Ovary (tissue), 9 donors: ENCODE measurements around the gene ANXA6. TPM values are rescaled to one million over a fixed set of nuclear protein-coding genes. Genes with fewer than 3 reads are reported as not detected.

Source experiments
- DNase-seq, 5 donors: peaks; one replicate each; pipeline ENCODE4 v3.0.0-alpha.2; 2019 to 2020
- H3K27ac ChIP-seq, 2 donors: fragments of 200-600 bp; one replicate each; pipeline versions ENCODE4 v1.5.1 to v1.8.0; 2019 to 2022
- H3K27me3 ChIP-seq: fragments of 200-600 bp; one replicate; pipeline ENCODE4 v1.8.0; 2022
- H3K36me3 ChIP-seq: fragments of 200-600 bp; sonication (generic); one replicate; pipeline ENCODE4 v1.5.1; 2019
- H3K4me1 ChIP-seq: one replicate; pipeline ENCODE4 v1.8.1; 2013; ENCODE audit warnings: mild to moderate bottlenecking, moderate library complexity; ENCODE audit not compliant: insufficient read depth
- H3K4me3 ChIP-seq: fragments of 200-600 bp; sonication (generic); one replicate; pipeline ENCODE4 v1.5.1; 2017
- H3K9me3 ChIP-seq, 2 donors: fragments of 200-600 bp in 1 of 2; sonication (generic) in 1 of 2; one replicate each; pipeline versions ENCODE4 v1.5.1 to v1.8.1; 2013 to 2019; ENCODE audit warnings: mild to moderate bottlenecking in 1 of 2, moderate library complexity in 1 of 2
- EP300 ChIP-seq: sonication (generic); formaldehyde crosslinking; IDR thresholded peaks from one replicate; pipeline ENCODE4 v1.6.1; 2017; ENCODE audit warnings: antibody characterized with exemption
- POLR2A ChIP-seq: fragments of 450-650 bp; IDR thresholded peaks from one replicate; pipeline ENCODE4 v1.6.1; 2017; ENCODE audit warnings: antibody characterized with exemption, mild to moderate bottlenecking, moderate library complexity
- WGBS, 3 donors: extraction: QIAGEN DNeasy Blood & Tissue Kit in 1 of 3; methylation state at CpG; one replicate each; pipeline versions ENCODE4 v1.1.5 to v1.1.7; 2013 to 2017; 5-methylcytosine and 5-hydroxymethylcytosine counted together
- intact Hi-C, 4 donors: fragments of 100-400 bp; cut with DNase I; formaldehyde crosslinking; loops; one replicate each; pipeline versions ENCODE4 v1.11.0 to v1.15.1; 2022 to 2023
- polyA plus RNA-seq, 2 donors: library from polyadenylated mRNA; stranded (reverse); fragments of 200-250 nt in 1 of 2; fragments of 350-450 nt in 1 of 2; fragmentation: Illumina TruSeq in 1 of 2; extraction: RNeasy Lipid Tissue Mini Kit (QIAGEN cat#74804) in 1 of 2; gene quantifications; one replicate each; pipeline ENCODE4 v1.2.3, GENCODE V29; 2013 to 2014
- total RNA-seq, 7 donors: library from RNA; depleted of rRNA in 2 of 7; stranded (reverse); fragments of >200 nt in 2 of 7; fragmentation: NEBNext Ultra II Directional in 3 of 7; extraction: Animal tissue kit (Norgen Biotek cat#: 25700) in 3 of 7; gene quantifications; one replicate each; pipeline versions ENCODE4 v1.1.0 to v1.2.4, GENCODE V29; 2016 to 2023
- TF ChIP-seq, protein P1 (sequence below), 3 donors: fragments of 450-650 bp in 2 of 3; fragments of 200-600 bp in 1 of 3; IDR thresholded peaks; one replicate each; pipeline versions ENCODE4 v1.5.1 to v1.8.0; 2016 to 2022; ENCODE audit warnings: antibody characterized with exemption in 3 of 3, mild to moderate bottlenecking in 1 of 3
- donor health status: DM: no; HTN: no; CAD: no; lungs with moderate emphysema.
- donor health status: DM: no; HTN: no; CAD: no.
- donor health status: Bipolar disorder and iron deficiency.
- donor health status: DM: yes; HTN: yes; CAD: no.
- donor health status: DM: no; HTN: no; CAD: no.
- donor health status: DM: yes; HTN: yes; CAD: no.

The ANXA6 gene
- total and polyA plus RNA-seq, 9 donors: 117 to 541 (median 225) TPM

DNA sequence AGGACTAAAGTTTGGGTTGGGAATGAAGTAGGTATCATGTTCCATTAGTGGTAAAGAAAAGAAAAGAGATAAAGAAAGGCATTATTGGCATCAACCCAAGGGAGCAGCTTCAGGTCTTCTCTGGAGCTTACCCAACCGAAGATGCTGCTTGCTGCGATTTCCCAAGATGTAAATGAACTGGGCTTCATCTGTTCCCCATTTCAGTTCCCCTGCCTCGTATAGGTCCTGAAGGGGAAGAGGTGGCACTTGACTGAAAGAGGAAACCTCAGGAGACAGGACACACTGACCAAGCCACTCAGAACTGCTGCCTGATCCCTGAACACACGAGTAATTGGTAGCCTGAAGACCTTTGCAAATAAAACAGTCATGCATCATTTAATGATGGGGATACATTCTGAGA, 24.6 kb downstream of the ANXA6 start:
- intact Hi-C loops: no loop called here
- TF ChIP-seq, protein P1, sequence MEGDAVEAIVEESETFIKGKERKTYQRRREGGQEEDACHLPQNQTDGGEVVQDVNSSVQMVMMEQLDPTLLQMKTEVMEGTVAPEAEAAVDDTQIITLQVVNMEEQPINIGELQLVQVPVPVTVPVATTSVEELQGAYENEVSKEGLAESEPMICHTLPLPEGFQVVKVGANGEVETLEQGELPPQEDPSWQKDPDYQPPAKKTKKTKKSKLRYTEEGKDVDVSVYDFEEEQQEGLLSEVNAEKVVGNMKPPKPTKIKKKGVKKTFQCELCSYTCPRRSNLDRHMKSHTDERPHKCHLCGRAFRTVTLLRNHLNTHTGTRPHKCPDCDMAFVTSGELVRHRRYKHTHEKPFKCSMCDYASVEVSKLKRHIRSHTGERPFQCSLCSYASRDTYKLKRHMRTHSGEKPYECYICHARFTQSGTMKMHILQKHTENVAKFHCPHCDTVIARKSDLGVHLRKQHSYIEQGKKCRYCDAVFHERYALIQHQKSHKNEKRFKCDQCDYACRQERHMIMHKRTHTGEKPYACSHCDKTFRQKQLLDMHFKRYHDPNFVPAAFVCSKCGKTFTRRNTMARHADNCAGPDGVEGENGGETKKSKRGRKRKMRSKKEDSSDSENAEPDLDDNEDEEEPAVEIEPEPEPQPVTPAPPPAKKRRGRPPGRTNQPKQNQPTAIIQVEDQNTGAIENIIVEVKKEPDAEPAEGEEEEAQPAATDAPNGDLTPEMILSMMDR (IDR thresholded peaks at IDR 0.05): no peak
- no peaks in the 10 kb centered on the region for H3K27me3 ChIP-seq
- H3K36me3 ChIP-seq: no peaks in the 10 kb centered on the region
- no peaks in the 10 kb centered on the region for H3K4me1 ChIP-seq
- WGBS, 3 donors: 74 to 82% (median 76%) methylated on average over 4 of the region's 4 CpGs
- no peak for DNase-seq
- no peaks in the 10 kb centered on the region for H3K9me3 ChIP-seq
- H3K27ac ChIP-seq: no peak overlapping the region
- H3K4me3 ChIP-seq: no peak overlapping the region

- H3K27ac ChIP-seq: no peak overlapping the region
- TF ChIP-seq EP300: no peak
- TF ChIP-seq, protein P1 (IDR thresholded peaks at IDR 0.05): no peak
- no peak for TF ChIP-seq POLR2A
- DNase-seq: no peak
- intact Hi-C loops: no loop called here
- H3K27me3 ChIP-seq: no peaks in the 10 kb centered on the region
- H3K4me1 ChIP-seq: no peaks in the 10 kb centered on the region
- H3K36me3 ChIP-seq: no peaks in the 10 kb centered on the region
- H3K9me3 ChIP-seq: no peaks in the 10 kb centered on the region
- H3K4me3 ChIP-seq: no peak overlapping the region
- 76 to 86% (median 79%) methylated on average over 13 of the region's 13 CpGs for WGBS, 3 donors
Measured at GRCh38 chr5:151130922-151131891, 26.4 kb downstream of the ANXA6 start.

DNA sequence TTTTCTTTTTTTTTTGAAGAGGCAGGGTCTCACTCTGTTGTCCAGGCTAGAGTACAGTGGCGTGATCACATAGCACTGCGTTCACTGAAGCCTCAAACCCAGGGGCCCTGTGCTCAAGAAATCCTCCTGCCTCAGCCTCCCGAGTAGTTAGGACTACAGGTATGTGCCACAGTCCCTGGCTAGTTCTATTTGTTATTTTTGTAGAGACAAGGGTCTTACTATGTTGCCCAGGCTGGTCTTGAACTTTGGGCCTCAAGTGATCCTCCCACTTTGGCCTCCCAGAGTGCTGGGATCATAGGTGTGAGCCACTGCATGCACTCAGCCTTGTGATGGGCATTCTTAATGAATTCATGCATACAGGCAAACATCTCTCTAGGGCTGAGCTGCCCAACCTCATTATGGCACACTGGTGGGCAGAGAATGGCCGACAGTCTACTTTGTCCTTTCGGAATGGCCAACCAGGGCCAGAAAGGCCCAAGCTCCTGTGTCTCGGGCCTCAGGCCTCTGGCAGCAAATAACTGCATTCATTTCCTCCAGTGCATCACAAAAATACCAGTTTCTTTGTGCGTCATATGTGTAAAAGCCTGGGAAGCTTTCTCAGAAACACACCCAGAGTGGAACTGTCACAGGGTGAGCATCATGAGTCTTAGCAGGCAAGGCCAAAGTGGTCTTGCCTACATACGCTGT, 27.2 kb downstream of the ANXA6 start:
- H3K36me3 ChIP-seq: no peaks in the 10 kb centered on the region
- no peaks in the 10 kb centered on the region for H3K9me3 ChIP-seq
- no peak overlapping the region for H3K4me3 ChIP-seq
- TF ChIP-seq POLR2A: no peak
- TF ChIP-seq, protein P1 (IDR thresholded peaks at IDR 0.05): no peak
- TF ChIP-seq EP300: no peak
- no peak for DNase-seq
- no peaks in the 10 kb centered on the region for H3K27me3 ChIP-seq
- intact Hi-C loops: no loop called here
- 90 to 95% (median 92%) methylated on average over 8 of the region's 8 CpGs for WGBS, 3 donors
- H3K4me1 ChIP-seq: no peaks in the 10 kb centered on the region
- no peak overlapping the region for H3K27ac ChIP-seq

- Histone ChIP-seq H3K27me3 (no peaks in the 10 kb centered on the region), H3K4me3 (no peak overlapping the region), H3K27ac (no peak overlapping the region), H3K4me1 (no peaks in the 10 kb centered on the region), H3K9me3 (no peaks in the 10 kb centered on the region), H3K36me3 (no peaks in the 10 kb centered on the region)
- no peak for DNase-seq
- TF ChIP-seq POLR2A: no peak
- TF ChIP-seq, protein P1 (IDR thresholded peaks at IDR 0.05): no peak
- intact Hi-C loops: loop anchor here in 3 of 4 donors (5.0 to 10.0 kb wide), 3 partner anchors 33 to 106 kb away; partner anchors contain the start of gene CCDC69 (in 1 of the 3)
- WGBS, 3 donors: 73 to 81% (median 75%) methylated on average over 4 of the region's 4 CpGs
Measured at GRCh38 chr5:151128817-151129216, 28.8 kb downstream of the ANXA6 start.
